ENCODE data around the gene COL25A1.
A peak's percentile ranks its signal among the peaks of the same experiment; 100 is the strongest.

The COL25A1 gene

DNA sequence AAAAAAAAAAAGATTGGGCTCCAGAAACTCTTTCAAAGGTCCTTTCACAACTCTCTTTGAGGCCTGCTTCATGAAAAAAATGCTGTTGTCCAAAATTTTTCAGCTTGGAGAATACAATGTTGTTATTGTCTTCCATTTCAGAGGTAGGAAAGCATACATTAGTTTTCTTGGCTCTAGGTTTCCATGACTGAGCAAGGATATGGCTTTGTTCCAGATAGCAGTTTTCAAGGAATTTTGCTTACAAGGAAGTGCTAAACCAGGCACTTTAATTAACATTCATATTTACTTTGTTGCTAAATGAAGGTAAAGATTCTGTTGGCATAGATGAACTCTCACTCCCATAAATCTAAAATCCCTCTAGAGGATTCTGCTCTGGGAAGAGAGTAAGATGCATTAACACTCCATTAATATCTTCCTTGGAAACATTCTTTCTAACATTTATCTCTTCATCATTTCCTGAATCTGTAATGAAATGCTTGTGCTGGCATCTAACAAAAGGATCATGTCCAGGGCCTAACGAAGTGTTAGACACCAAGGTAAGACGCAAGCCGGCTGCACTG lies 118.4 kb downstream of the COL25A1 start:
- DNase-seq (ENCODE audit: insufficient read length) = no peak

DNA sequence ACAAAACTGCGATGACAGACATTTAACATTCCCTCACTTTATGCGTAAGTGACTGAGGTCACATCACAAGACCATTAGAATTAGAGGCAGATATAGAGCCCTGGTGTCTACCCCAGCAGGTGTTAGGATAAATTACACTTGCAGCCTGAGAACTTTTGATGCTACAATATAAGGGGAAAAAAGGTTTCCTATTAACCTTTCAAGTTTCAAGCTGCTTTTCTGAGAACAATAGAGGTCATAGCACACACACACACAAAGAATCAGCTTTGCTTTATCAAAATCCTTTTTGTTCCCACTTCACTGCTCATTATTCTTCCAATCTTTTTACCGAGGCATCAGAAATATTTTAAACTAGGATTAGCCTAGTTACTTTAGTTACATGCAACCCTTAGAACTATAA lies 119.8 kb downstream of the COL25A1 start:
- FAIRE-seq = no peak
- DNase-seq (ENCODE audit: insufficient read length) = no peak
- TF ChIP-seq TAF1 (IDR thresholded peaks at IDR 0.05; ENCODE audit: borderline replicate concordance, low read depth, low read length) (no peak), POLR2A (IDR thresholded peaks at IDR 0.05; ENCODE audit: low read depth, low read length) (no peak), POLR2AphosphoS5 (IDR thresholded peaks at IDR 0.05; ENCODE audit: low read depth, low read length) (no peak)

More for the DNA sequence above, 118.4 kb downstream of the COL25A1 start:
- TF ChIP-seq TAF1 (IDR thresholded peaks at IDR 0.05; ENCODE audit: borderline replicate concordance, low read depth, low read length) (no peak), POLR2A (IDR thresholded peaks at IDR 0.05; ENCODE audit: low read depth, low read length) (no peak), POLR2AphosphoS5 (IDR thresholded peaks at IDR 0.05; ENCODE audit: low read depth, low read length) (no peak)
- FAIRE-seq = no peak

GRCh38 chr4:109179061-109179460 lies 123.4 kb downstream of the COL25A1 start:
- FAIRE-seq (peak; percentile 38), DNase-seq (ENCODE audit: insufficient read length) (no peak)
- TF ChIP-seq POLR2A (IDR thresholded peaks at IDR 0.05; ENCODE audit: low read depth, low read length) (no peak), TAF1 (IDR thresholded peaks at IDR 0.05; ENCODE audit: borderline replicate concordance, low read depth, low read length) (no peak), POLR2AphosphoS5 (IDR thresholded peaks at IDR 0.05; ENCODE audit: low read depth, low read length) (no peak)

DNA sequence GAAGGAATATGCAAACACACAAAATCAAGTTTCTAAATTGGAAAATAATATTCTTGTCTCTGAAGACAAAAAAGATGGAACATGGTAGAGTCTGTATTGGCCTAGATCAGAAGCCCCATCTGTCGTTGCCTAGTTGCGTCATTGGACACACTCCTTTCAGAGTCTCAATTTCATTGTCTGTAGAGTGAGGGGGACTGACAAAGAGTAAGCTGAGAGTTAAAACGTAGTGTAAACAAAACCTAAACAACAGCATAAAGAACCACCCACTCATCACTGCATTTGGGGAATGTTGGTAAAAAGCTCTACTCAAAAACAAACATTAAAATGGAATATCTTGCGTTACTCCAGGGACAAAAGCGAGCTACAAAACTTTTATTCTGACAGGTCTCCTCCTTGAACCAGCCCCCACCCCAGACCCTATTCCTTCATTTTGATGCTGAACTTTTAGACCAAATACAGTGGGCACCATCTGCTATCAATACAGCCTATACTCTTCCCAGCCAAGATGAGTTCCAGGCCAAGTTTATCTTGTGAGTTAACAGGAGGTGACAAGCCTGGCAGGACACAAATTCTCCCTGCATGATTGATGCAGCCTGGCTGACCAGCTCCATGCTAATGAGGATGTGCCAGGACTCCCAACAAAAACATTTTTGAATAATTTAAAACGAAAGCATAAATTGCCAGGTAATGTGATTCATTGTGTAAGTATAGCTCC lies 125.2 kb downstream of the COL25A1 start:
- FAIRE-seq (no peak), DNase-seq (ENCODE audit: insufficient read length) (no peak)
- TF ChIP-seq POLR2A (IDR thresholded peaks at IDR 0.05; ENCODE audit: low read depth, low read length) = no peak
- TF ChIP-seq TAF1 (IDR thresholded peaks at IDR 0.05; ENCODE audit: borderline replicate concordance, low read depth, low read length) = no peak
- TF ChIP-seq POLR2AphosphoS5 (IDR thresholded peaks at IDR 0.05; ENCODE audit: low read depth, low read length) = no peak

GRCh38 chr4:109174224-109174953 lies 128.1 kb downstream of the COL25A1 start:
- no peak for DNase-seq (ENCODE audit: insufficient read length)
- TF ChIP-seq POLR2AphosphoS5 (IDR thresholded peaks at IDR 0.05; ENCODE audit: low read depth, low read length) (no peak), POLR2A (IDR thresholded peaks at IDR 0.05; ENCODE audit: low read depth, low read length) (no peak), TAF1 (IDR thresholded peaks at IDR 0.05; ENCODE audit: borderline replicate concordance, low read depth, low read length) (no peak)
- no peak for FAIRE-seq

- no peak for DNase-seq (ENCODE audit: insufficient read length)
- FAIRE-seq = no peak
- no peak for TF ChIP-seq POLR2AphosphoS5 (IDR thresholded peaks at IDR 0.05; ENCODE audit: low read depth, low read length)
- TF ChIP-seq POLR2A (IDR thresholded peaks at IDR 0.05; ENCODE audit: low read depth, low read length) = no peak
- no peak for TF ChIP-seq TAF1 (IDR thresholded peaks at IDR 0.05; ENCODE audit: borderline replicate concordance, low read depth, low read length)
Measured at GRCh38 chr4:109172301-109172700, 130.2 kb downstream of the COL25A1 start.

DNA sequence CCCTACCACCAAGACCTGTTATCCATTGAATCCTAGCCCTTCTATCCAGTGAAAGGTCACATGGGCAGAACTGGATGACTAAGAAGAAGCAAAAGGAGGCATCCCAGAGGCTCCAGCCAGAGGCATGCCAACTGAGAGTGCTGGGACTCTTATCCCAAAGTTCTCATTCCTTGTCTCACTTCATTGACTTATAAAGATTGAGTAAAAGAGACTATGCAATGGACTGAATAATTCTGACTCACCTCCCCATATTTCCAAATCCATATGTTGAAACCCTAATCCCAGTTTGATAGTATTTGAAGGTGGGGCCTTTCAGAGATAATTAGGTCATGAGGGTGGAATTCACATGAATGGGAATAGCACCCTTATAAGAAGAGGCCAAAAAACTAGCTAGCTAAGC lies 131.4 kb downstream of the COL25A1 start:
- TF ChIP-seq POLR2A (IDR thresholded peaks at IDR 0.05; ENCODE audit: low read depth, low read length) (no peak), TAF1 (IDR thresholded peaks at IDR 0.05; ENCODE audit: borderline replicate concordance, low read depth, low read length) (no peak), POLR2AphosphoS5 (IDR thresholded peaks at IDR 0.05; ENCODE audit: low read depth, low read length) (no peak)

DNA sequence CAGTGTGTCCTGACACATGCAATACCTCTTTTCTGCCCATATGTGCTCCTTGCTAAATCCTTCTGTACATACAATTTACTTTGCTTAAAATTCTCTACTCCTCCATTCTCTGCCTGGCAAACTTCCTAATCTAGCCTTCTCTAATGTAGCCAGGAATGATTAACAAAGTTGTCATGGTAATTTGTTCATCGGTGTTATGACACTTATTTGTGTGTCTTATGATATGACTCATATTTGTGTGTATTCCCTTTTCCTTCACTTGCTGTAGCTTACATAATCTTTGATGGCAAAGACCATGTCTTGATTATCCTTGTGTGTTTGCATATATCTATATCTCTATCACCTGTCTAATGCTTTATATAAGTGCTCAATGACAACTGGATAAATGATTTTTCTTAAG lies 133.3 kb downstream of the COL25A1 start:
- TF ChIP-seq TAF1 (IDR thresholded peaks at IDR 0.05; ENCODE audit: borderline replicate concordance, low read depth, low read length) (no peak), POLR2AphosphoS5 (IDR thresholded peaks at IDR 0.05; ENCODE audit: low read depth, low read length) (no peak)
- FAIRE-seq = no peak
- DNase-seq (ENCODE audit: insufficient read length) = no peak

More for the DNA sequence above, 131.4 kb downstream of the COL25A1 start:
- DNase-seq (ENCODE audit: insufficient read length) (no peak), FAIRE-seq (no peak)

- FAIRE-seq = no peak
- TF ChIP-seq POLR2A (IDR thresholded peaks at IDR 0.05; ENCODE audit: low read depth, low read length) (no peak), TAF1 (IDR thresholded peaks at IDR 0.05; ENCODE audit: borderline replicate concordance, low read depth, low read length) (no peak), POLR2AphosphoS5 (IDR thresholded peaks at IDR 0.05; ENCODE audit: low read depth, low read length) (no peak)
- no peak for DNase-seq (ENCODE audit: insufficient read length)
Measured at GRCh38 chr4:109166586-109166985, 135.9 kb downstream of the COL25A1 start.

DNA sequence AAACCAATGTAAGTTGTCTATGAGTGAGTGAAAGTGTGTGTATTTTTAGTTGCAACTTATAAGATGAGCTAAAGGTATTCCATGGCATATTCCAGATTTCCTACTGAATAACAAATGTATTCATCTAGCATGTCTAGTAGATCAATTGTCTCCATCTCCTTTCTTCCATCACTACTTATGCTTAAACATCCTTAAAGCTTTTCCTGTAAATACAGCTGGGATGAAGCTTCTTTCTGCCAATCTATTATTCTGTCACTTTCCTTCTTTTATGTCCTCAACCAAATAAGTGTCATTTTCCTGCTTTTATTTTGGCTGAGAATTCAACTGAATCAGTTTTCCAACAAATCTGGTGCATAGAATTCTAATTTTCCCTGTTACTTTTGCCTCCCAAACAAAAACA lies 136.3 kb downstream of the COL25A1 start:
- DNase-seq (ENCODE audit: insufficient read length) (no peak), FAIRE-seq (no peak)
- TF ChIP-seq POLR2A (IDR thresholded peaks at IDR 0.05; ENCODE audit: low read depth, low read length) = no peak
- TF ChIP-seq TAF1 (IDR thresholded peaks at IDR 0.05; ENCODE audit: borderline replicate concordance, low read depth, low read length) = no peak
- TF ChIP-seq POLR2AphosphoS5 (IDR thresholded peaks at IDR 0.05; ENCODE audit: low read depth, low read length) = no peak

- no peak for TF ChIP-seq POLR2AphosphoS5 (IDR thresholded peaks at IDR 0.05; ENCODE audit: low read depth, low read length)
- TF ChIP-seq POLR2A (IDR thresholded peaks at IDR 0.05; ENCODE audit: low read depth, low read length) = no peak
- DNase-seq (ENCODE audit: insufficient read length) (no peak), FAIRE-seq (no peak)
Measured at GRCh38 chr4:109164011-109164410, 138.4 kb downstream of the COL25A1 start.

- FAIRE-seq (no peak), DNase-seq (ENCODE audit: insufficient read length) (no peak)
- TF ChIP-seq POLR2AphosphoS5 (IDR thresholded peaks at IDR 0.05; ENCODE audit: low read depth, low read length) = no peak
- TF ChIP-seq TAF1 (IDR thresholded peaks at IDR 0.05; ENCODE audit: borderline replicate concordance, low read depth, low read length) = no peak
- TF ChIP-seq POLR2A (IDR thresholded peaks at IDR 0.05; ENCODE audit: low read depth, low read length) = no peak
Measured at GRCh38 chr4:109163493-109163892, 139.0 kb downstream of the COL25A1 start.

All from GM12892 (cell line).